CD4-positive, alpha-beta T cell treated with Interleukin-1 beta for 1 hour (primary cell): ENCODE results near the gene SNCB.
"Not testable (repeated sequence)": the region's sequence is repeated elsewhere in the genome, so short reads cannot be mapped to it uniquely, and the experiment has no call there.

ENCODE experiments used
- DNase-seq, 2 donors: peaks; one replicate each; pipeline ENCODE4 v3.0.0-alpha.2; 2020 to 2022

Gene SNCB

GRCh38 chr5:176596689-176597416, 33.5 kb downstream of the SNCB start:
- peak; percentile 74 to 75 for DNase-seq

- DNase-seq = no peak
Observed at GRCh38 chr5:176596069-176596644, 34.2 kb downstream of the SNCB start.

- DNase-seq = no peak
Observed at GRCh38 chr5:176595386-176595943, 34.9 kb downstream of the SNCB start.

- no peak for DNase-seq
Observed at GRCh38 chr5:176594554-176594953, 35.8 kb downstream of the SNCB start.

GRCh38 chr5:176593273-176593869, 37.0 kb downstream of the SNCB start:
- DNase-seq = no peak

- DNase-seq = no peak
Observed at GRCh38 chr5:176592573-176592972, 37.8 kb downstream of the SNCB start.

GRCh38 chr5:176591667-176592066, 38.7 kb downstream of the SNCB start:
- DNase-seq = not testable (repeated sequence)

GRCh38 chr5:176590035-176590717, 40.2 kb downstream of the SNCB start:
- DNase-seq = no peak

- no peak for DNase-seq
Observed at GRCh38 chr5:176589039-176589769, 41.1 kb downstream of the SNCB start.

- no peak for DNase-seq
Observed at GRCh38 chr5:176588297-176588696, 42.0 kb downstream of the SNCB start.

- no peak for DNase-seq
Observed at GRCh38 chr5:176587398-176587797, 42.9 kb downstream of the SNCB start.

- DNase-seq = no peak
Observed at GRCh38 chr5:176583076-176583475, 47.3 kb downstream of the SNCB start.

GRCh38 chr5:176581361-176581760, 49.0 kb downstream of the SNCB start:
- no peak for DNase-seq

- DNase-seq = no peak
Observed at GRCh38 chr5:176579323-176579722, 51.0 kb downstream of the SNCB start.

GRCh38 chr5:176578391-176578808, 51.9 kb downstream of the SNCB start:
- peak; percentile 48 to 51 for DNase-seq

- DNase-seq = no peak
Observed at GRCh38 chr5:176577312-176578176, 52.8 kb downstream of the SNCB start.

GRCh38 chr5:176575488-176576422, 54.6 kb downstream of the SNCB start:
- no peak for DNase-seq

GRCh38 chr5:176575066-176575465, 55.3 kb downstream of the SNCB start:
- no peak for DNase-seq

GRCh38 chr5:176574297-176574591, 56.1 kb downstream of the SNCB start:
- DNase-seq = no peak

GRCh38 chr5:176573564-176574296, 56.6 kb downstream of the SNCB start:
- DNase-seq = peak; percentile 68 to 77
